ENCODE measurements around the gene C19orf53. TPM values are rescaled to one million over a fixed set of nuclear protein-coding genes. Genes with fewer than 3 reads are reported as not detected.
A peak's percentile ranks its signal among the peaks of the same experiment; 100 is the strongest.

The C19orf53 gene
- total and polyA plus RNA-seq, 2 of the 13 experiments (the other 11 are each of a cell fraction or from before 2014, with no cell fraction given) = 129 to 130 TPM

DNA sequence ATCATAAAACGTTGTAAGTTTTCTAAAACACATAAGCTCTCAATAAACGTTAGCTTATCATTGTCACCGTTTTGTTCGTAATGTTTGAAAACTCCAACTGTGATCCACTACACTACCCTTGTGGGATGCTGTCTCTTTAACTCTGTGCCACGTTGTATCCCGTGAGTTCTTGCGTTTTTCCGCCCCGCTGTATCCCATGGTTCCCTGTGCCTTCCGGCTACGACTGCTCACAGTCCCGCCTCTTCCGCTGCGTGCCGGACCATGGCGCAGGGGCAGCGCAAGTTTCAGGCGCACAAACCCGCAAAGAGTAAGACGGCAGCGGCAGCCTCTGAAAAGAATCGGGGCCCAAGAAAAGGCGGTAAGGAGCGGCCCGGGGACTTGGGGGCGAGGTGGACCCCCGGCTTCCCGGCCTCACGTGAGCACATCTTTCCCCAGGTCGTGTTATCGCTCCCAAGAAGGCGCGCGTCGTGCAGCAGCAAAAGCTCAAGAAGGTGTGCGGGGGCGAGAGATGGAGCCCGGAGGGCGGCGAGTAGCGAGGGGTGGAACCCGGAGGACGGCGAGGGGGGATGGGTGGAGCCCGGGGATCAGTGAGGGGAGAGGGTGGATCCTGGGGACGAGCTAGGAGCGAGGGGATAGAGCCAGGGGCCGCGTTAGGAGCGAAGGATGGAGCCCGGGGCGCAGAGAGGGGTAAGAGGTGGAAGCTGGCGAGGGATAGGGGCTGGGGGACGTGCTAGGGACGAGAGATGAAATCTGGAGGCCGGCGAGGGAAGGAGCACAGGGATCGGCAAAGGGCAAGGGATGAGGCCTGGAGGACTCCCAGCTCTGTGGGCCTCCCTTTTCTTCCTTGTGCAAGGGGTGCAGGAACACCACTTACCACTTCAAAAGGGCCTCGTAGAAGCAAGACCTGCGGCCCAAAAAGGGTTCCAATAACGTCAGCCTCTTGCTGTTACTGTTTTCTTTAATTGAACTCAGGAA, at the start of gene C19orf53 (continued):
- TF ChIP-seq ZNF790 (CRISPR knock-in tag; IDR thresholded peaks at IDR 0.05; ENCODE audit: borderline replicate concordance) (no peak), ZMYM2 (CRISPR knock-in tag; IDR thresholded peaks at IDR 0.05) (no peak), MED13 (CRISPR knock-in tag; IDR thresholded peaks at IDR 0.05) (no peak; the same call in 1 of the 2 replicates), U2AF1 (optimal IDR thresholded peaks at IDR 0.05; ENCODE audit: low read depth, low read length) (no peak), ZNF576 (CRISPR knock-in tag; IDR thresholded peaks at IDR 0.05) (no peak), ZSCAN22 (CRISPR knock-in tag; IDR thresholded peaks at IDR 0.05) (0 out of 2 replicates have a peak, but pooled peaks have one; percentile 46), MTA3 (CRISPR knock-in tag; IDR thresholded peaks at IDR 0.05) (no peak), SAP130 (CRISPR knock-in tag; IDR thresholded peaks at IDR 0.05; ENCODE audit: low read depth) (peak; percentile 98), ZNF607 (CRISPR knock-in tag; IDR thresholded peaks at IDR 0.05; ENCODE audit: borderline replicate concordance) (no peak; the same call in 1 of the 2 replicates), ZBTB43 (CRISPR knock-in tag; conservative IDR thresholded peaks at IDR 0.05) (0 out of 2 replicates have a peak, but pooled peaks have one; percentile 11), ZNF766 (CRISPR knock-in tag; IDR thresholded peaks at IDR 0.05; ENCODE audit: borderline replicate concordance) (peak; percentile 87; the same call in 1 of the 2 replicates), SRY (CRISPR knock-in tag; IDR thresholded peaks at IDR 0.05) (peak; percentile 66; the same call in 1 of the 2 replicates), CHCHD3 (CRISPR knock-in tag; IDR thresholded peaks at IDR 0.05) (no peak), JUNB (CRISPR knock-in tag; IDR thresholded peaks at IDR 0.05; ENCODE audit: borderline replicate concordance) (no peak), BRCA1 (CRISPR knock-in tag; IDR thresholded peaks at IDR 0.05) (0 out of 2 replicates have a peak, but pooled peaks have one; percentile 51), ZIK1 (CRISPR knock-in tag; IDR thresholded peaks at IDR 0.05; ENCODE audit: borderline replicate concordance, low read depth) (peak; percentile 50; the same call in 1 of the 2 replicates), ZNF775 (CRISPR knock-in tag; IDR thresholded peaks at IDR 0.05; ENCODE audit: borderline replicate concordance) (no peak), JARID2 (CRISPR knock-in tag; IDR thresholded peaks at IDR 0.05; ENCODE audit: insufficient replicate concordance) (no peak), HBP1 (CRISPR knock-in tag; IDR thresholded peaks at IDR 0.05; ENCODE audit: low read depth) (peak; percentile 85; the same call in 1 of the 2 replicates), ZNF501 (CRISPR knock-in tag; IDR thresholded peaks at IDR 0.05) (peak; percentile 94), TCF7L2 (IDR thresholded peaks at IDR 0.05; ENCODE audit: low read depth, low read length) (no peak), TBX3 (IDR thresholded peaks at IDR 0.05; ENCODE audit: borderline replicate concordance) (no peak)
- TF ChIP-seq, protein P1, sequence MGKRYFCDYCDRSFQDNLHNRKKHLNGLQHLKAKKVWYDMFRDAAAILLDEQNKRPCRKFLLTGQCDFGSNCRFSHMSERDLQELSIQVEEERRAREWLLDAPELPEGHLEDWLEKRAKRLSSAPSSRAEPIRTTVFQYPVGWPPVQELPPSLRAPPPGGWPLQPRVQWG (CRISPR knock-in tag; IDR thresholded peaks at IDR 0.05; ENCODE audit: borderline replicate concordance, low read depth) = no peak
- TF ChIP-seq, protein P2, sequence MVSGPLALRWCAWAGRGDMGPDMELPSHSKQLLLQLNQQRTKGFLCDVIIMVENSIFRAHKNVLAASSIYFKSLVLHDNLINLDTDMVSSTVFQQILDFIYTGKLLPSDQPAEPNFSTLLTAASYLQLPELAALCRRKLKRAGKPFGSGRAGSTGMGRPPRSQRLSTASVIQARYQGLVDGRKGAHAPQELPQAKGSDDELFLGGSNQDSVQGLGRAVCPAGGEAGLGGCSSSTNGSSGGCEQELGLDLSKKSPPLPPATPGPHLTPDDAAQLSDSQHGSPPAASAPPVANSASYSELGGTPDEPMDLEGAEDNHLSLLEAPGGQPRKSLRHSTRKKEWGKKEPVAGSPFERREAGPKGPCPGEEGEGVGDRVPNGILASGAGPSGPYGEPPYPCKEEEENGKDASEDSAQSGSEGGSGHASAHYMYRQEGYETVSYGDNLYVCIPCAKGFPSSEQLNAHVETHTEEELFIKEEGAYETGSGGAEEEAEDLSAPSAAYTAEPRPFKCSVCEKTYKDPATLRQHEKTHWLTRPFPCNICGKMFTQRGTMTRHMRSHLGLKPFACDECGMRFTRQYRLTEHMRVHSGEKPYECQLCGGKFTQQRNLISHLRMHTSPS (CRISPR knock-in tag; IDR thresholded peaks at IDR 0.05; ENCODE audit: low read depth) = no peak

All from HepG2 (cell line).